Activated B cell treated with CpG ODN at 0.5 μM for 24 hours (primary cell): ENCODE results near the gene KRT79. TPM values are rescaled to one million over a fixed set of nuclear protein-coding genes. Genes with fewer than 3 reads are reported as not detected.

ENCODE experiments used
- ATAC-seq: fragments of 200-7000 bp; cut with Tn5 transposase; one replicate; pipeline ENCODE4 v1.10.0; 2021; ENCODE audit warnings: low read depth, mild to moderate bottlenecking, moderate library complexity
- CTCF ChIA-PET: fragments of 350-600 bp; sonication (Branson Sonifier 250); formaldehyde crosslinking; loops from one replicate; lab custom pipeline; 2021; ENCODE audit warnings: antibody characterized with exemption; lab: Charles Lee
- POLR2A ChIA-PET: fragments of 350-600 bp; sonication (Branson Sonifier 250); formaldehyde crosslinking; loops from one replicate; lab custom pipeline; 2021; ENCODE audit warnings: antibody characterized with exemption; lab: Charles Lee
- DNase-seq: peaks from one replicate; pipeline ENCODE4 v3.0.0; 2022
- H3K27ac Mint-ChIP-seq: one replicate; pipeline ENCODE4 v1.8.0; 2020; ENCODE audit warnings: mixed read lengths
- H3K27me3 Mint-ChIP-seq: one replicate; pipeline ENCODE4 v1.8.0; 2021; ENCODE audit warnings: mixed read lengths
- H3K36me3 Mint-ChIP-seq: one replicate; pipeline ENCODE4 v1.8.0; 2021; ENCODE audit warnings: low read depth, mixed read lengths
- H3K4me1 Mint-ChIP-seq: one replicate; pipeline ENCODE4 v1.8.0; 2021; ENCODE audit warnings: mixed read lengths
- H3K4me3 Mint-ChIP-seq: one replicate; pipeline ENCODE4 v1.8.0; 2020; ENCODE audit warnings: mild to moderate bottlenecking, mixed read lengths
- H3K9me3 Mint-ChIP-seq: one replicate; pipeline ENCODE4 v1.8.0; 2020; ENCODE audit warnings: mixed read lengths
- CTCF ChIP-seq: fragments of 200-600 bp; IDR thresholded peaks from one replicate; pipeline ENCODE4 v1.8.0; 2022; ENCODE audit warnings: antibody characterized with exemption, mild to moderate bottlenecking
- intact Hi-C: fragments of 100-400 bp; cut with micrococcal nuclease; formaldehyde crosslinking; loops from one replicate; pipeline ENCODE4 v1.15.1; 2024
- total RNA-seq: library from RNA; stranded (reverse); gene quantifications from 2 replicates; pipeline ENCODE4 v1.2.3, GENCODE V29; 2022

Gene KRT79
- total RNA-seq, 1 donor from 2014 or later, result not detected

GRCh38 chr12:52817003-52817698 is 17.0 kb downstream of the KRT79 start:
- no peak overlapping the region for H3K27ac Mint-ChIP-seq

GRCh38 chr12:52815676-52816588 is 18.2 kb downstream of the KRT79 start:
- H3K4me3 Mint-ChIP-seq, result no peak overlapping the region
- H3K36me3 Mint-ChIP-seq, result no peaks in the 10 kb centered on the region
- no peaks in the 10 kb centered on the region for H3K9me3 Mint-ChIP-seq
- peaks cover 22% of the 10 kb centered on the region for H3K27me3 Mint-ChIP-seq
- DNase-seq, result no peak
- ATAC-seq, result no peak
- intact Hi-C loops, result no loop called here
- no peak overlapping the region for H3K27ac Mint-ChIP-seq
- ChIA-PET CTCF (no interaction called here), POLR2A (no interaction called here)
- no peak for TF ChIP-seq CTCF
- H3K4me1 Mint-ChIP-seq, result no peaks in the 10 kb centered on the region

More at GRCh38 chr12:52817003-52817698, 17.0 kb downstream of the KRT79 start:
- POLR2A ChIA-PET, result no interaction called here
- H3K4me3 Mint-ChIP-seq, result no peak overlapping the region
- ATAC-seq (no peak), DNase-seq (no peak)
- no peak for TF ChIP-seq CTCF
- H3K36me3 Mint-ChIP-seq, result no peaks in the 10 kb centered on the region
- no peaks in the 10 kb centered on the region for H3K9me3 Mint-ChIP-seq
- intact Hi-C loops, result no loop called here
- no peaks in the 10 kb centered on the region for H3K4me1 Mint-ChIP-seq
- H3K27me3 Mint-ChIP-seq, result peaks cover 24% of the 10 kb centered on the region
- CTCF ChIA-PET, result no interaction called here

- H3K9me3 Mint-ChIP-seq, result no peaks in the 10 kb centered on the region
- ChIA-PET CTCF (no interaction called here), POLR2A (no interaction called here)
- no peak overlapping the region for H3K4me3 Mint-ChIP-seq
- no peaks in the 10 kb centered on the region for H3K36me3 Mint-ChIP-seq
- TF ChIP-seq CTCF, result no peak
- DNase-seq (no peak), ATAC-seq (no peak)
- intact Hi-C loops, result no loop called here
- H3K27me3 Mint-ChIP-seq, result peaks cover 21% of the 10 kb centered on the region
- H3K27ac Mint-ChIP-seq, result no peak overlapping the region
- H3K4me1 Mint-ChIP-seq, result no peaks in the 10 kb centered on the region
Measured at GRCh38 chr12:52815161-52815560, 18.9 kb downstream of the KRT79 start.

GRCh38 chr12:52814710-52815155 is 19.4 kb downstream of the KRT79 start:
- intact Hi-C loops, result no loop called here
- no peak for ATAC-seq
- no peak for TF ChIP-seq CTCF
- H3K27ac Mint-ChIP-seq, result no peak overlapping the region
- POLR2A ChIA-PET, result no interaction called here
- CTCF ChIA-PET, result no interaction called here
- peaks cover 20% of the 10 kb centered on the region for H3K27me3 Mint-ChIP-seq
- no peaks in the 10 kb centered on the region for H3K9me3 Mint-ChIP-seq
- no peak overlapping the region for H3K4me3 Mint-ChIP-seq
- no peaks in the 10 kb centered on the region for H3K4me1 Mint-ChIP-seq
- DNase-seq, result no peak
- H3K36me3 Mint-ChIP-seq, result no peaks in the 10 kb centered on the region
